ENCODE results near the gene ITPR2. TPM values are rescaled to one million over a fixed set of nuclear protein-coding genes. Genes with fewer than 3 reads are reported as not detected.

The ITPR2 gene
- total RNA-seq, 1 experiment from 2014 or later: 4.0 TPM

DNA sequence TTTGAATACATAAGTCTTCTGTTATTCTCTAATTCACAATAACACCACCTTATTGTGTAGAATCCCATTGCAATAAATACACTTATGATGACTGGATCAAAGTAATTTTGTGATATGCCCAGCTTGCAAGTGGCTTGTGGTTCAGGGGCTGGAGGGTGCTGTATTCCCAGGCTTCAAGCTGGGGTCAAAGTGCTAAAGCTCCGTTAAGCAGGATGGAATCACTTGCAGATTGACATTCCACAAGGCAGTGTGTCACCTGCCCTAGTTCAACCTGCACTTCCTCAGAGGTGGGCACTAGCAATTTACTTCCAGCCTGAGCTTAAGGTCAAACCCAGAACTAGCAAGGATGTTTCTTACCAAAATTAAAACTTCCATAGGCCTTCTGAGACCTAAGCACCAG, 471.0 kb downstream of the ITPR2 start:
- no peaks in the 10 kb centered on the region for H3K79me2 ChIP-seq (ENCODE audit: low read length)
- H3K27ac ChIP-seq (ENCODE audit: low read length): no peak overlapping the region
- no peak overlapping the region for H3K4me2 ChIP-seq (ENCODE audit: low read length)
- TF ChIP-seq, protein P1, sequence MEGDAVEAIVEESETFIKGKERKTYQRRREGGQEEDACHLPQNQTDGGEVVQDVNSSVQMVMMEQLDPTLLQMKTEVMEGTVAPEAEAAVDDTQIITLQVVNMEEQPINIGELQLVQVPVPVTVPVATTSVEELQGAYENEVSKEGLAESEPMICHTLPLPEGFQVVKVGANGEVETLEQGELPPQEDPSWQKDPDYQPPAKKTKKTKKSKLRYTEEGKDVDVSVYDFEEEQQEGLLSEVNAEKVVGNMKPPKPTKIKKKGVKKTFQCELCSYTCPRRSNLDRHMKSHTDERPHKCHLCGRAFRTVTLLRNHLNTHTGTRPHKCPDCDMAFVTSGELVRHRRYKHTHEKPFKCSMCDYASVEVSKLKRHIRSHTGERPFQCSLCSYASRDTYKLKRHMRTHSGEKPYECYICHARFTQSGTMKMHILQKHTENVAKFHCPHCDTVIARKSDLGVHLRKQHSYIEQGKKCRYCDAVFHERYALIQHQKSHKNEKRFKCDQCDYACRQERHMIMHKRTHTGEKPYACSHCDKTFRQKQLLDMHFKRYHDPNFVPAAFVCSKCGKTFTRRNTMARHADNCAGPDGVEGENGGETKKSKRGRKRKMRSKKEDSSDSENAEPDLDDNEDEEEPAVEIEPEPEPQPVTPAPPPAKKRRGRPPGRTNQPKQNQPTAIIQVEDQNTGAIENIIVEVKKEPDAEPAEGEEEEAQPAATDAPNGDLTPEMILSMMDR (conservative IDR thresholded peaks at IDR 0.05; ENCODE audit: low read depth, low read length): no peak
- TF ChIP-seq EZH2phosphoT487 (IDR thresholded peaks at IDR 0.05; ENCODE audit: borderline replicate concordance, low read length) (no peak), EZH2 (IDR thresholded peaks at IDR 0.05; ENCODE audit: low read length, unreplicated experiment) (no peak)
- H3K4me3 ChIP-seq (ENCODE audit: low read length): no peak overlapping the region
- H3K9me2 ChIP-seq (replicated peaks; ENCODE audit: low read length): no peaks in the 10 kb centered on the region
- H3K9me3 ChIP-seq (ENCODE audit: low read length): no peaks in the 10 kb centered on the region
- H4K20me1 ChIP-seq (ENCODE audit: low read length): no peaks in the 10 kb centered on the region
- BruUV-seq (replicated peaks): no TSS peak
- H2AFZ ChIP-seq (ENCODE audit: low read length): no peak overlapping the region
- H3F3A ChIP-seq (ENCODE audit: low read length, unreplicated experiment): no peaks in the 10 kb centered on the region
- DNase-seq: no peak
- CTCF ChIA-PET: no interaction called here
- no peak for ATAC-seq
- POLR2A ChIA-PET (ENCODE audit: unreplicated experiment): no interaction called here
- no peaks in the 10 kb centered on the region for H3K4me1 ChIP-seq (ENCODE audit: insufficient read depth, low read length)
- intact Hi-C loops (cut with micrococcal nuclease): no loop called here
- no peaks in the 10 kb centered on the region for H3K27me3 ChIP-seq (ENCODE audit: low read length)
- no peaks in the 10 kb centered on the region for H3K36me3 ChIP-seq (ENCODE audit: low read depth, low read length)
- no peak overlapping the region for H3K9ac ChIP-seq (ENCODE audit: low read length)

GRCh38 chr12:26360062-26360461, 472.9 kb downstream of the ITPR2 start:
- Histone ChIP-seq H2AFZ (ENCODE audit: low read length) (no peak overlapping the region), H3K9me3 (ENCODE audit: low read length) (no peaks in the 10 kb centered on the region), H3K27ac (ENCODE audit: low read length) (no peak overlapping the region), H3K27me3 (ENCODE audit: low read length) (no peaks in the 10 kb centered on the region), H3K4me2 (ENCODE audit: low read length) (no peak overlapping the region), H3K4me1 (ENCODE audit: insufficient read depth, low read length) (no peaks in the 10 kb centered on the region), H3K36me3 (ENCODE audit: low read depth, low read length) (no peaks in the 10 kb centered on the region), H4K20me1 (ENCODE audit: low read length) (no peaks in the 10 kb centered on the region), H3K4me3 (ENCODE audit: low read length) (no peak overlapping the region), H3K9ac (ENCODE audit: low read length) (no peak overlapping the region), H3K9me2 (replicated peaks; ENCODE audit: low read length) (no peaks in the 10 kb centered on the region), H3F3A (ENCODE audit: low read length, unreplicated experiment) (no peaks in the 10 kb centered on the region), H3K79me2 (ENCODE audit: low read length) (no peaks in the 10 kb centered on the region)
- no peak for DNase-seq
- ChIA-PET CTCF (no interaction called here), POLR2A (ENCODE audit: unreplicated experiment) (no interaction called here)
- no TSS peak for BruUV-seq (replicated peaks)
- intact Hi-C loops (cut with micrococcal nuclease): no loop called here
- TF ChIP-seq, protein P1 (conservative IDR thresholded peaks at IDR 0.05; ENCODE audit: low read depth, low read length): no peak
- no peak for TF ChIP-seq EZH2 (IDR thresholded peaks at IDR 0.05; ENCODE audit: low read length, unreplicated experiment)
- TF ChIP-seq EZH2phosphoT487 (IDR thresholded peaks at IDR 0.05; ENCODE audit: borderline replicate concordance, low read length): no peak
- ATAC-seq: no peak

GRCh38 chr12:26359576-26359975, 473.4 kb downstream of the ITPR2 start:
- Histone ChIP-seq H3K36me3 (ENCODE audit: low read depth, low read length) (no peaks in the 10 kb centered on the region), H3K4me2 (ENCODE audit: low read length) (no peak overlapping the region), H3K4me3 (ENCODE audit: low read length) (no peak overlapping the region), H3F3A (ENCODE audit: low read length, unreplicated experiment) (no peaks in the 10 kb centered on the region), H2AFZ (ENCODE audit: low read length) (no peak overlapping the region), H4K20me1 (ENCODE audit: low read length) (no peaks in the 10 kb centered on the region), H3K27me3 (ENCODE audit: low read length) (no peaks in the 10 kb centered on the region), H3K79me2 (ENCODE audit: low read length) (no peaks in the 10 kb centered on the region), H3K9ac (ENCODE audit: low read length) (no peak overlapping the region), H3K9me2 (replicated peaks; ENCODE audit: low read length) (no peaks in the 10 kb centered on the region), H3K27ac (ENCODE audit: low read length) (no peak overlapping the region), H3K4me1 (ENCODE audit: insufficient read depth, low read length) (no peaks in the 10 kb centered on the region), H3K9me3 (ENCODE audit: low read length) (no peaks in the 10 kb centered on the region)
- TF ChIP-seq EZH2 (IDR thresholded peaks at IDR 0.05; ENCODE audit: low read length, unreplicated experiment) (no peak), EZH2phosphoT487 (IDR thresholded peaks at IDR 0.05; ENCODE audit: borderline replicate concordance, low read length) (no peak)
- TF ChIP-seq, protein P1 (conservative IDR thresholded peaks at IDR 0.05; ENCODE audit: low read depth, low read length): no peak
- no peak for DNase-seq
- no TSS peak for BruUV-seq (replicated peaks)
- POLR2A ChIA-PET (ENCODE audit: unreplicated experiment): no interaction called here
- no peak for ATAC-seq
- intact Hi-C loops (cut with micrococcal nuclease): no loop called here
- CTCF ChIA-PET: no interaction called here

Measured in PC-3 (cell line).